HG03439 (cell line): ENCODE results near the gene SRPK1.
"Not testable (repeated sequence)": the region's sequence is repeated elsewhere in the genome, so short reads cannot be mapped to it uniquely, and the experiment has no call there.

Experiments
- ATAC-seq: cut with Tn5 transposase; IDR thresholded peaks from one replicate; pipeline ENCODE4 v1.9.1; 2021; ENCODE audit warnings: mild to moderate bottlenecking, moderate library complexity; ENCODE audit not compliant: unreplicated experiment

Gene SRPK1

DNA sequence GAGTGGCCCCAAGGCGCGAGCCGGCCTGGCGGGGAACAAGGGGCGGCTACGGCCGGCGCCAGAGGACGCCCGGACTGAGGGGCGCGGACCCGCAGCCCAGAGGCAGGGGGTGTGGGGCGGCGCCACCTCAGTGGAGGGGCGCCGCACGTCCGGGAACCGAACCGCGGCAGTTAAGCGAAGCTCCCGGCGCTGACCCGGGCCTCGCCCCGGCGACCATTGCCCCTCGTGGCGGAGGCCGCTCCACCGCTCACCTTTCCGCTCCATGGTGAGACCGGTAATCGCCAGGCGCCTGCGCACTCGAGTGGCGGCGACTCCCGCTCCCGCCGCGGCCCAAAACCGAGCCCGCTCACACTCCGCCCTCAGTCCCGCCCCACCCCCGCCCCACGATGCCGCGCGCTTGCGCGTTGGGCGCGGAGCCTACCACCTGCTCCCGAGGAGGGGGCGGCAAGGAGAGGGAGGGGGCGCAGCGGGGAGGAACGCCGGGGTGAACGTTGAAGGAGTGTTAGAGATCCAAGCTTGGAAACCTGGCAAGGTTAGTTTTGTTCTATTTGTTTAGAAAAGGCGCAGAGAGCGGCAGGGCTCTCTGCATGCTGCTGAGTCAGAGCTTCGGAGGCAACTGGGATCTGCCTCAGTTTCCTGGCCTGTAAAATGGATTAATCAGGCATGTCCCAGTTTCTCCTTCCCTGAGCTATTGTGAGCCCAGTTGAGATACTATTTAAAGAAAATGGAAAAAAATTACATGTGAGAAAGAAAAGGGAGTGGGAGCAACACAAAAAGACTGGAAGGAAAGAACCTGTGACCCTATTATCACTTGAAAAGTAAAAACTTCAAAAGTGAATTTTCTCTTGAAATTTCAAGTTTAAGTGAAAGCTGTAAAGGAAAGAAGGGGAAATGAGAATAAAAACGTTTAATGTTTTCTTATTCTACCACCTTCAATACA, at the start of gene SRPK1:
SRPK1 (minus strand) TSS at position 306 of the 940 bp plus-strand sequence; CDS start at position 264, 42 bp downstream.
- ATAC-seq, result peak; percentile 73

DNA sequence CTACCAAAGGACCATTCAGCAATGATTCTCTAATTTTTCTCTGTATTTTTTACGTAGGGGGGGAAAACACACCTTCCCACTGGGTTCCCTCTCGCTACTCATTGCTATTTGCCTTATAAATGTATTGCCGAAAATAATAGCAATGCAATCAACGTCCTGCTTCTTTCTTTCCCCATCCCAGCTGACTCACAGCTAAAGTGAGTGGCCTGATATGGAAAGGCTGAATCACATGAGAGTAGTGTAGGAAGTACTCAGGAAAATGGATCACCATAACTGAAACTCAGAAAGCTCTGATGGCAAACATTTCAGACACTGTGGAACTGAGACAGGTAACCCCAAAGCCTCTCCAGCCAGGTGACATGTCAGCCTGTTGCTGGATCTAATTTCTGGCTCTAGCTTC, 49.3 kb upstream of the SRPK1 start:
- ATAC-seq, result no peak

DNA sequence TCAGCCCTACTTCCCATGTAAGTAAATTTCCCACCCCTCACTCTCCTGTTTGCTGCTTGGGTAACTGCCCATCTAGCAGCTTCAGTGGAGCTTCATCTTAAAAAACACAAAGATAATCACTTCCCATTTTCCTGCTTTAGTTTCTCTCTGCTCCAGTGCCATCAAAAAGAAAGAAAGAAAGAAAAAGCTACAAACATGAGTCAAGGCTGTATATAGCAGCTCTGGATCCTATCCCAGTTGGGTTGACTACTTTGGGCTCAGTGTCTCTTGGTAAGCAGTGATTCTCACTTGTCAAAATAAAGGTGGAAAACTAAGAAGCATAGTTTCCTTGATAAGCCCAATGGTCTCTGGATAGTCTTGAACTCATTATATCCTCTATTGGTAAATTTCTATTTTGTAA, 48.7 kb upstream of the SRPK1 start:
- no peak for ATAC-seq

- ATAC-seq, result no peak
Measured at GRCh38 chr6:35968821-35969220, 47.9 kb upstream of the SRPK1 start.

DNA sequence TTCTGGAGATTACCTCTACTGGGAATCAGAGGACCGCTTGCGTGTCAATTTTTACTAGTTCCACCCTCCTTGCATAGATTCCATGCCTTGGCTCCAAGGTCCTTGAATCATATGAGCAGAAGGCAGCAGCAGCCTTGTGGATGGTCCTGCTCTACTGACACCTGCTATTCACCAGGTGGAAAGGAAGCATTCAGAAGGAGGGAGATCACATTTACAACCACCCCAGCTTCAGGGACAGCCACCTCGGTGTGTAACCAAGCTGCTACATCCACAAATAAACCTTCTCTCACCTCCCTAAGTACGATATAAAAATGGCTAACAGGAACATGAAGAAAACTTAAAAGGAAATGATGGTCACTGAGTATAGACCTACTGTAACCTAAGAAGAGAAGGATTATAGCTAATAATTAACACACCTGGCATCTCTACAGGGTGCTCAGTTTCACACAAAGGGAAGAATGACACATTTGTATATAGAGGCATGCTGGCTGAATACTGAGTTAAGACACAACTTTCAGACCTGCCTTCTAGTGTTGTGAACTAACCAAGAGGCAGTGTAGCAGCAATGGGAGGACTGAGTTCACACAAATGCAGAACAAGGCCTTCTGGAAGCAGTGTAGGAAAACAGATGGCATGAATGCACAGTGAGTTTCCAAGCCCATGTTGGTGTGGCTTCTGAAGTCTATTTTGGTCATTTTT, 46.3 kb upstream of the SRPK1 start:
- ATAC-seq, result no peak

GRCh38 chr6:35962779-35963560, 42.1 kb upstream of the SRPK1 start:
- no peak for ATAC-seq

DNA sequence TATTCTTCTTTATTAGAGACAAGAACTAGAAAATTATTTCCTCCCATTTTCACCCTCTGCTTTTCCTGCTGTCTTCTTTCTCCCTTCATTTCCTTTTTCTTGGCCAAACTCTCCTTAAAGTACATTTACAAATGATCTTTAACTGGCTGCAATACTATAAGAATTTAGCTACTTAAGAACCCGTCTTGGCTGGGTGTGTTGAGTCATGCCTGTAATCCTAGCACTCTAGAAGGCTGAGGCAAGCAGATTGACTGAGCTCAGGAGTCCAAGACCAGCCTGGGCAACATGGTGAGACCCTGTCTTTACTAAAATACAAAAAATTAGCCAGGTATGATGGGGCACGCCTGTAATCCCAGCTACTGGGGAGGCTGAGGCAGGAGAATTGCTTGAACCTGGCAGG, 39.3 kb upstream of the SRPK1 start:
- ATAC-seq, result no peak

DNA sequence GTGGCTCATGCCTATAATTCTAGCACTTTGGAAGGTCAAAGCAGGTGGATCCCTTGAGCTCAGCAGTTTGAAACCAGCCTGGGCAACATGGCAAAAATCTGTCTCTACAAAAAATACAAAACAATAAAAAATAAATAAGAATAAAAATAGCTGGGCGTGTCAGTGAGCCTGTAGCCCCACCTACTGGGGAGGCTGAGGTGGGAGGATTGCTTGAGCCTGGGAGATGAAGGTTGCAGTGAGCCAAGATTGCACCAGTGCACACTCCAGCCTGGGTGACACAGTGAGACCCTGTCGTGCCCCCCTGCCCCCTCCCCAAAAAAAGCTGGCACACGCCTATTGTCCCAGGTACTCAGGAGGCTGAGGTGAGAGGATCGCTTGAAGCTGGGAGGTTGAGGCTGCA, 35.1 kb upstream of the SRPK1 start:
- no peak for ATAC-seq

- ATAC-seq, result no peak
Measured at GRCh38 chr6:35955521-35955920, 34.6 kb upstream of the SRPK1 start.

GRCh38 chr6:35955071-35955470, 34.2 kb upstream of the SRPK1 start:
- ATAC-seq, result no peak

DNA sequence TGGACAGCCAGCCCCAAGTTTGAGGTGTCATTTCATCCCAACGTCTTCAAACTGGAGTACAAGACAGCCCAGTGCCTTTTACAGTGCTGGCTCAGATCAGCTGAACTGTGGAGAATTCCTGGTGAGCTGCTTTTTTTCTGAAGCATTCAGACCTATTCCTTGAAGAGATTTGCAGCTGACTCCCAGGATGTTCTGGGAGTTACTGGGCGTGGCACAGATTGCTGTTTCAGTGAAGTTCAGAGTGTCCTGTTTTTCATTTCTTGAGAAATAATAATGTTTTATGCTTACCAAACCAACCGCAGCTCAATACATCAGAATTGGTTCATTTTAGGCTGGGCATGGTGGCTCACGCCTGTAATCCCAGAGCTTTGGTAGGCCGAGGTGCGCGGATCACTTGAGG, 33.4 kb upstream of the SRPK1 start:
- ATAC-seq, result no peak

GRCh38 chr6:35948725-35949124, 27.8 kb upstream of the SRPK1 start:
- no peak for ATAC-seq

DNA sequence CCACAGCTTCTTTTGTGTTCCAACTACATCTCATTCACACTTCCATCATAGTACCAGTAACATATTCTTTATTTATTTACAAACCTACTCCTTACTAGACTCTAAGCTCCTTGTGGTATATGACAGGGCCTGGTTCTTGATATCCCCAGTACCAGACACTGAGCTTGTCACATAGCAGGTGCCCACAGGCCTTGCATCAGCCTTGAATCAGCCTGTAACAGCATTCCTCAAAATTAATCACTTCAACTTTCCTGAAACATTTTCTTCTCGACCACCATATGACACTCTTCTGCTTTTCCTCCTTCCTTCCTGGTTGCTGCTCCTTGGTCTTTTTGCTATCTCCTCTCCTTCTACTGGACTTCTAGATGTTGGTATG, 24.7 kb upstream of the SRPK1 start:
- no peak for ATAC-seq

DNA sequence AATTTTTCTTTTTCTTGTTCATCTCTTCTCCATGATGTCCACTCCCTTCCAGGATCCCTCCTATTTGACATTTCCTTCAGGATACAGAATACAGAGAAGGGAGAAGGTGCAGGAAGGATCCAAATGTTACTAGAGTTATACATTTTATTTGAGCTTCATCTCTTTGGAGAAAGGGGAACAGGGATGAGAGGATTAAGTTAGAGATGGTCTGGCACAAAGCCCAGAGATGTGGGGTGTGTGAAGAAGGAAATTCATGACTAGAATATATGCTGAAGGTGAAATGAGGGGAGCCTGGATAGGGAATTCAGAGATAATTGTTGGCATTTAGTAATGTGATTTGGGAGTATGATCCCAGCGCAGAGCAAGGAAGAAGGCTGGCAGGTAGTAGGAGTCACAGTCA, 22.5 kb upstream of the SRPK1 start:
- no peak for ATAC-seq

DNA sequence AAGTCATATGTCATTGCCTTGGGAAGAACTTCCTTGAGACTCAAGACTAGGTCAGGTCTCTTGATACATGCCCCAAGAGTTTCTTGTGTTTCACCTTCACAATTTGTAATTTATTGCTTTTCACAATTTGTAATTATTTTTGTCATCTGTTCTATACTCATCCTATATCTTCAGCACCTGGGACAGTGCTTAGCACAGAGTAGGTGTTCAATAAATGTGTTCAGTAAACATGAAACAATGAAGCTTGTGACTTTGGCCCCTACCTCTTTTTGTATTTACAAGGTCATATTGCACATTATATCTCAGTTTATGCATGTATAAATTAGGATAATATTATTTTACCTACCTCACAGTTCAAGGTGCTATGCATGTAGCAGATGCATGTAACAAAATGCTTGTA, 21.5 kb upstream of the SRPK1 start:
- ATAC-seq, result no peak

DNA sequence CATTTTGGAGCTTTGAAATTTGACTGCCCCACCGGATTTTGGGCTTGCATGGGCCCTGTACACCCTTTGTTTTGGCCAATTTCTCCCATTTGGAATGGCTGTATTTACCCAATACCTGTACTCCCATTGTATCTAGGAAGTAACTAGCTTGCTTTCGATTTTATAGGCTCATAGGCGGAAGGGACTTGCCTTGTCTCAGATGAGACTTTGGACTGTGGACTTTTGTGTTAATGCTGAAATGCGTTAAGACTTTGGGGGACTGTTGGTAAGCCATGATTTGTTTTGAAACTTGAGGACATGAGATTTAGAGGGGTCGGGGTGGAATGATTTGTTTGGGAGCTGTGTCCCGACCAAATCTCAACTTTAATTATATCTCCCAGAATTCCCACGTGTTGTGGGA, 20.3 kb upstream of the SRPK1 start:
- ATAC-seq, result not testable (repeated sequence)

DNA sequence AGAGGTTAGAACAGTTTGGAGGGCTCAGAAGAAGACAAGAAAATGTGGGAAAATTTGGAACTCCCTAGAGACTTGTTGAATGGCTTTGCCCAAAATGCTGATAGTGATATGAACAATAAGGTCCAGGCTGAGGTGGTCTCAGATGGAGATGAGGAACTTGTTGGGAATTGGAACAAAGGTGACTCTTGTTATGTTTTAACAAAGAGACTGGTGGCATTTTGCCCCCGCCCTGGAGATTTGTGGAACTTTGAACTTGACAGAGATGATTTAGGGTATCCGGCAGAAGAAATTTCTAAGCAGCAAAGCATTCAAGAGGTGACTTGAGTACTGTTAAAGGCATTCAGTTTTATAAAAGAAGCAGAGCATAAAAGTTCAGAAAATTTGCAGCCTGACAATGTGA, 19.1 kb upstream of the SRPK1 start:
- not testable (repeated sequence) for ATAC-seq

DNA sequence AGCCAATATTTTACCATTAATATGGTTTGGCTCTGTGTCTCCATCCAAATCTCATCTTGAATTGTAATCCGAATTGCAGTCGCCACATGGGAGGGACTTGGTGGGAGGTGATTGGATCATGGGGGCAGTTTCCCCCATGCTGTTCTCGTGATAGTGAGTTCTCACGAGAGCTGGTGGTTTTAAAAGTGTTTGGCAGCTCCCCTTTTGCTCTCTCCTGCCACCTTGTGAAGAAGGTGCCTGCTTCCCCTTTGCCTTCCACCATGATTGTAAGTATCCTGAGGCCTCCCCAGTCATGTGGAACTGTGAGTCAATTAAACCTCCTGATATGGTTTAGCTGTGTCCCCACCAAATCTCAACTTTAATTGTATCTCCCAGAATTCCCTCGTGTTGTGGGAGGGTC, 18.4 kb upstream of the SRPK1 start:
- ATAC-seq, result not testable (repeated sequence)

DNA sequence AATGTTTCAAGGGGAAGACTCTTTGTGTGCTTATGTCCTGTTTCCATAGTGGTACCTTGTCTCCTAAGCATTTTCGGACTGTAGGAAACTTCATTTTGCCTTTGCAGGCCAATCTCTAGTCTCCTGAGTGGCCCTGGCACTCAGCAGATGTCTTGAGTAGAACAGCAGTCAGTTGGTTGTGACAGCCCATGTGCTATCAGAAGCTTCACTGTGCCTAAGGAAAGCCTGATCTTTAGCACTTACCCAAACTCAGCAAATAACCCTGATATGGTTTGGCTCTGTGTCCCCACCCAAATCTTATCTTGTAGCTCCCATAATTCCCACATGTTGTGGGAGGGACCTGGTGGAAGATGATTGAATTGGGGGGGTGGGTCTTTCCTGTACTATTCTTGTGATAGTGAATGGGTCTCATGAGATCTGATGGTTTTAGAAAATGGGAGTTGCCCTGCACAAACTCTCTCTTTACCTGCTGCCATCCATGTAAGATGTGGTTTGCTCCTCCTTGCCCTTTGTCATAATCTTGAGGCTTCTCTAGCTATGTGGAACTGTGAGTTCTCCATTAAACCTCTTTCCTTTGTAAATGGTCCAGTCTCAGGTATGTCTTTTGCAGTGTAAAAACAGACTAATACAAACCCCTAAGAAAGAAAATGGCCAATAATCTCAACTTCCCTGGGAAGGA, 15.9 kb upstream of the SRPK1 start:
- ATAC-seq, result no peak

- ATAC-seq, result no peak
Measured at GRCh38 chr6:35935469-35935868, 14.6 kb upstream of the SRPK1 start.

DNA sequence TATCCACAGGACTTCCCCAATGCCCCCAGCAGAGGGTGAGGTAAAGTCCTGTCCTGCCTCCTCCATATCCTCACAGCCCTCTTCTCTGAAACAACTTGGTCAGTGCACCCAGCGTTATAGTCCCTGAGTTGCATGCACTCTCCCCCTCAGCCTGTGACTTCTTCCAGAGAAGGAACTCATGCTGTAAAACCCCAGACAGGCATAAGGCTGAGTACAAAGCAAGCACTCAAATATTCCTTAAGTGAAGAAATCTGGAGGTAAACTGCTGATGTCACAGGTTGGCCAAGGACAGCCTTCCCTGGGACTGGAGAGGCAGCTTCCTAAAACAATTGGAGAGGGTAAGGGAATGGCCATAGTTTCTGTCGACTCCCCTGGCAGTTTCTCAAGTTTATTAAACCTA, 12.9 kb upstream of the SRPK1 start:
- no peak for ATAC-seq
